ENCODE results near the gene CXCR4. TPM values are rescaled to one million over a fixed set of nuclear protein-coding genes. Genes with fewer than 3 reads are reported as not detected.

The CXCR4 gene
- total and polyA plus RNA-seq, 2 experiments from 2014 or later = 0.16 TPM; not detected in 1

- 11 to 18% methylated on average over 6 of the region's 6 CpGs for WGBS, 2 experiments (ENCODE audit: low coverage in 1 of 2, low lambda C conversion rate in 2 of 2, missing lambda C conversion rate in 2 of 2)
- no peak for TF ChIP-seq EZH2phosphoT487 (IDR thresholded peaks at IDR 0.05; ENCODE audit: insufficient read depth, low read depth)
Measured at GRCh38 chr2:136143603-136144451, 25.9 kb upstream of the CXCR4 start.

GRCh38 chr2:136141510-136142149 is 23.7 kb upstream of the CXCR4 start:
- Histone ChIP-seq H3K4me3 (no peak overlapping the region), H3K27me3 (replicated peaks; ENCODE audit: insufficient read depth) (peaks cover 9% of the 10 kb centered on the region), H4K20me1 (ENCODE audit: insufficient read depth) (no peaks in the 10 kb centered on the region), H3K4me1 (ENCODE audit: insufficient read depth) (no peaks in the 10 kb centered on the region), H3F3A (ENCODE audit: insufficient read depth) (no peaks in the 10 kb centered on the region), H3K36me3 (ENCODE audit: low read depth) (no peaks in the 10 kb centered on the region), H2AFZ (no peak overlapping the region), H3K79me2 (ENCODE audit: insufficient read depth) (no peaks in the 10 kb centered on the region), H3K4me2 (ENCODE audit: unreplicated experiment) (no peak overlapping the region), H3K9me3 (ENCODE audit: low read depth) (no peaks in the 10 kb centered on the region), H3K27ac (no peak overlapping the region), H3K9ac (no peak overlapping the region), H3K9me2 (ENCODE audit: insufficient read depth) (no peaks in the 10 kb centered on the region)
- no peak for TF ChIP-seq EZH2phosphoT487 (IDR thresholded peaks at IDR 0.05; ENCODE audit: insufficient read depth, low read depth)
- no peak for DNase-seq
- WGBS, 2 experiments (ENCODE audit: low coverage in 1 of 2, low lambda C conversion rate in 2 of 2, missing lambda C conversion rate in 2 of 2) = 13 to 18% methylated on average over 7 of the region's 7 CpGs
- in situ Hi-C loops (cut with MboI) = no loop called here

More at GRCh38 chr2:136143603-136144451, 25.9 kb upstream of the CXCR4 start:
- H3K9me3 ChIP-seq (ENCODE audit: low read depth) = no peaks in the 10 kb centered on the region
- no peak overlapping the region for H2AFZ ChIP-seq
- H3K9me2 ChIP-seq (ENCODE audit: insufficient read depth) = no peaks in the 10 kb centered on the region
- H3K27ac ChIP-seq = no peak overlapping the region
- H3K27me3 ChIP-seq (replicated peaks; ENCODE audit: insufficient read depth) = peaks cover 9% of the 10 kb centered on the region; the same call in 1 of the 2 replicates
- H3K36me3 ChIP-seq (ENCODE audit: low read depth) = no peaks in the 10 kb centered on the region
- no peaks in the 10 kb centered on the region for H3K4me1 ChIP-seq (ENCODE audit: insufficient read depth)
- H3K4me3 ChIP-seq = no peak overlapping the region
- H3K9ac ChIP-seq = no peak overlapping the region
- H3K4me2 ChIP-seq (ENCODE audit: unreplicated experiment) = no peak overlapping the region
- DNase-seq = no peak
- H3K79me2 ChIP-seq (ENCODE audit: insufficient read depth) = no peaks in the 10 kb centered on the region
- no peaks in the 10 kb centered on the region for H3F3A ChIP-seq (ENCODE audit: insufficient read depth)
- in situ Hi-C loops (cut with MboI) = no loop called here
- no peaks in the 10 kb centered on the region for H4K20me1 ChIP-seq (ENCODE audit: insufficient read depth)

- no peak for DNase-seq
- H3K9me3 ChIP-seq (ENCODE audit: low read depth) = no peaks in the 10 kb centered on the region
- TF ChIP-seq EZH2phosphoT487 (IDR thresholded peaks at IDR 0.05; ENCODE audit: insufficient read depth, low read depth) (no peak), EZH2 (IDR thresholded peaks at IDR 0.05; ENCODE audit: insufficient read depth, poor library complexity, severe bottlenecking) (no peak)
- H3K9me2 ChIP-seq (ENCODE audit: insufficient read depth) = no peaks in the 10 kb centered on the region
- no peak overlapping the region for H3K27ac ChIP-seq
- no peak overlapping the region for H3K4me2 ChIP-seq (ENCODE audit: unreplicated experiment)
- peaks cover 4% of the 10 kb centered on the region for H3K27me3 ChIP-seq (replicated peaks; ENCODE audit: insufficient read depth)
- in situ Hi-C loops (cut with MboI) = no loop called here
- no peaks in the 10 kb centered on the region for H4K20me1 ChIP-seq (ENCODE audit: insufficient read depth)
- no peaks in the 10 kb centered on the region for H3F3A ChIP-seq (ENCODE audit: insufficient read depth)
- H3K9ac ChIP-seq = no peak overlapping the region
- H2AFZ ChIP-seq = no peak overlapping the region
- 52 to 53% methylated on average over 3 of the region's 3 CpGs for WGBS, 2 experiments (ENCODE audit: low coverage in 1 of 2, low lambda C conversion rate in 2 of 2, missing lambda C conversion rate in 2 of 2)
- H3K36me3 ChIP-seq (ENCODE audit: low read depth) = no peaks in the 10 kb centered on the region
- no peaks in the 10 kb centered on the region for H3K79me2 ChIP-seq (ENCODE audit: insufficient read depth)
- no peak overlapping the region for H3K4me3 ChIP-seq
- no peaks in the 10 kb centered on the region for H3K4me1 ChIP-seq (ENCODE audit: insufficient read depth)
Measured at GRCh38 chr2:136139631-136140030, 21.7 kb upstream of the CXCR4 start.

- no peak overlapping the region for H3K27ac ChIP-seq
- H3K4me2 ChIP-seq (ENCODE audit: unreplicated experiment) = no peak overlapping the region
- whole genome bisulfite sequencing, 2 experiments (ENCODE audit: low coverage in 1 of 2, low lambda C conversion rate in 2 of 2, missing lambda C conversion rate in 2 of 2) = 47 to 51% methylated on average over 4 of the region's 4 CpGs
- peaks cover 4% of the 10 kb centered on the region for H3K27me3 ChIP-seq (replicated peaks; ENCODE audit: insufficient read depth)
- H3K36me3 ChIP-seq (ENCODE audit: low read depth) = no peaks in the 10 kb centered on the region
- no peaks in the 10 kb centered on the region for H3K79me2 ChIP-seq (ENCODE audit: insufficient read depth)
- H3F3A ChIP-seq (ENCODE audit: insufficient read depth) = no peaks in the 10 kb centered on the region
- no peaks in the 10 kb centered on the region for H3K4me1 ChIP-seq (ENCODE audit: insufficient read depth)
- in situ Hi-C loops (cut with MboI) = no loop called here
- no peak overlapping the region for H3K4me3 ChIP-seq
- no peak overlapping the region for H2AFZ ChIP-seq
- H3K9me2 ChIP-seq (ENCODE audit: insufficient read depth) = no peaks in the 10 kb centered on the region
- DNase-seq = no peak
- no peaks in the 10 kb centered on the region for H3K9me3 ChIP-seq (ENCODE audit: low read depth)
- H3K9ac ChIP-seq = no peak overlapping the region
- no peak for TF ChIP-seq EZH2 (IDR thresholded peaks at IDR 0.05; ENCODE audit: insufficient read depth, poor library complexity, severe bottlenecking)
- no peak for TF ChIP-seq EZH2phosphoT487 (IDR thresholded peaks at IDR 0.05; ENCODE audit: insufficient read depth, low read depth)
- H4K20me1 ChIP-seq (ENCODE audit: insufficient read depth) = no peaks in the 10 kb centered on the region
Measured at GRCh38 chr2:136137982-136138381, 20.0 kb upstream of the CXCR4 start.
